Hypothalamus (tissue), 51 donors: ENCODE measurements around the gene MRS2.
"Not testable (repeated sequence)": the region's sequence is repeated elsewhere in the genome, so short reads cannot be mapped to it uniquely, and the experiment has no call there.

ENCODE experiments used
- DNase-seq, 51 donors: peaks; one replicate each; lab custom pipeline; 2025; lab: John Stamatoyannopoulos, UW

The MRS2 gene, protein sequence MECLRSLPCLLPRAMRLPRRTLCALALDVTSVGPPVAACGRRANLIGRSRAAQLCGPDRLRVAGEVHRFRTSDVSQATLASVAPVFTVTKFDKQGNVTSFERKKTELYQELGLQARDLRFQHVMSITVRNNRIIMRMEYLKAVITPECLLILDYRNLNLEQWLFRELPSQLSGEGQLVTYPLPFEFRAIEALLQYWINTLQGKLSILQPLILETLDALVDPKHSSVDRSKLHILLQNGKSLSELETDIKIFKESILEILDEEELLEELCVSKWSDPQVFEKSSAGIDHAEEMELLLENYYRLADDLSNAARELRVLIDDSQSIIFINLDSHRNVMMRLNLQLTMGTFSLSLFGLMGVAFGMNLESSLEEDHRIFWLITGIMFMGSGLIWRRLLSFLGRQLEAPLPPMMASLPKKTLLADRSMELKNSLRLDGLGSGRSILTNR

DNA sequence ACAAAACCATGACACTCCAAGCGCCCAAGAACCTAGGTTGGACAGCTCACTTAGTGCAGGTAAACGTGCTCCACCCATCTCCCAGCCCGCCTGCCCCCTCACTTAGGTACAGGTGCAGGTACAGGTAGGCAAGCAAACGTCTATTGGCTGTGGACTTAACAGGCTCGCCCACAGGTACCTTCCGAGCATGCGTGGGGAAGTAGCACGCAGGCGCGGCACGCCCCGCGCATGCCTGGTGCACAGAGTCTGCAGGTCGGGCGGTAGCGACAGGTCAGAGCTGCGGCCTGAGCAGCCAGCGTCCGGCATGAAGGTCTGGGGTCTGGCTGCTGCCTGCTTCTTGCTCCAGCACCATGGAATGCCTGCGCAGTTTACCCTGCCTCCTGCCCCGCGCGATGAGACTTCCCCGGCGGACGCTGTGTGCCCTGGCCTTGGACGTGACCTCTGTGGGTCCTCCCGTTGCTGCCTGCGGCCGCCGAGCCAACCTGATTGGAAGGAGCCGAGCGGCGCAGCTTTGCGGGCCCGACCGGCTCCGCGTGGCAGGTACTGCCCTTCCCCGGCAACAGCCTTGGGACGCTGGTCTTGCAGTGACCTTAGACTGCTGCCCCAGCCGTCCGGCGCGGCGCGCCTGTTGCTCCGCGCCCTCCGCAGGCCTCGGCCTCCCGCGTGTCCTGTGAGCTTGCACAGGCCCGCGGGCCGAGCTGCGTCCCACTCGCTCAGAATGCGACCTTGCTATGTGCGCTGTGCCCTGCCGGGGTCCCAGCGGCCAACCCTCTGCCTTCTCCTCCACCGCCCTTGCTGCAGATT lies at the start of gene MRS2:
TSS of gene MRS2 (plus strand) at position 240 of the 804 bp plus-strand sequence. CDS start at position 351, 111 bp downstream.
- peak; percentile 24 to 93 (median 77) for DNase-seq

DNA sequence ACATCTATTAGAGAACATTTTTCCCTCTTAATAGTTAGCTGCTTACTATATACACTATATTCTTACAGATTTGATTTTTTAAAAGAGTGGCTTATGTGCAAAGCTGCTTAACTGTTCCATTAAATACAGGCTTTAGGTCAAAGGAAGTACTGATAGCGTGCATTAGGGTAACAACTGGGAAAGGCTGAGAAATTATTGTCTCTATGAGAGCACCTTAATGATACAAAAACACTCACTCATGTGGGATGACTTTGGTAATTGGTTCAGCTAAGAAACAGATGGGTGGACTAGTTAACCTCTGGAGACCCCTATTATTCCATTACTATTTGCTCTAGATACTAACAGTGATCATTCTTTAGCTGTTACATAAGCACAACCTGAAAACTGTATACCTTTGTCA lies 48.9 kb upstream of the MRS2 start:
- DNase-seq: no peak

DNA sequence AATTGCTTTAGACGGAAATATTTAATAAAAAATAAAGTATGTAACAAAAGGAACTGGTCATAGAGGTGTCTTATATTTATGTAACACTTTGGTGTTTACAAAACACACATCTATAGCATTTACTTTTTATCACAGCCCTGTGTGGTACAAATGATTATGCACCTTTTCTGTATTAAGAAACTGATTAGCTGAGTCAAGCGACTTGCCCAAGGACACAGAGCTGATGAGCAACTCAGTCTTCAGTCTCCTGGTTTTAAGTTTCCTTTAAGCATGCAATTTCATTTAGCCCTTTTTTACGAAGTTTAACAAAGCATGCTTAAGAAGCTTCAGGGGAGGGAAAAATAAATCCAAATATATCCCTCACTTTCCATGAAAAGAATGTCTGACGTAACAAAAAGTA lies 47.3 kb upstream of the MRS2 start:
- DNase-seq: no peak

DNA sequence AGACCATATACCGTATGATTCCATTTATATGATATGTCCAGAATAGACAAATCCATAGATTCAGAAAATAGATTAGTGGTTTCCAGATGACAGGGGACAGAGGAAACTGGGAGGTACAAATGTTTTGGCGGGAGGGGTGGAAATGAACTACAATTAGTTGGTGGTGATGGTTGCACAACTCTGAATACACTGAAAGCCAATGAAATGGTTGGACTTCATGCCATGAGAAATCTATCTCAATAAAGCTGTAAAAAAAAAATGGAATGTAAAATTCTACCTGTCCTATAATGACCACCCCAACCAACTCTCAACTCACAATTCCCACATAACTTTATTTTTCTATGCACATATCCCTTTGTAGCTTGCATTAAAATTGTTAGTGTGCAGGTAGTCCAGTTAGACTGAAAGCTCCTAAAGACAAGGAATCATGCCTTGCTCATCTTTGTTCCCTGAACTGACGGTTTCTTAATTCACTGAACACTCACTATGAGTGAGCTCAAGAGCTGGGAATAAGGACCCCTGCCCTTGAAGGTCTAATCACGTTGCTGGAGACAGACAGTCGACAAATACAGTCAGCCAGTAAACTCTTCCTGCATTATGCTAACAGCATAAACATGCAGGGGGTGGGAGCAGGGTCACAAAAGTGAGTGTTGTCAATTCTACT lies 46.3 kb upstream of the MRS2 start:
- DNase-seq: no peak

DNA sequence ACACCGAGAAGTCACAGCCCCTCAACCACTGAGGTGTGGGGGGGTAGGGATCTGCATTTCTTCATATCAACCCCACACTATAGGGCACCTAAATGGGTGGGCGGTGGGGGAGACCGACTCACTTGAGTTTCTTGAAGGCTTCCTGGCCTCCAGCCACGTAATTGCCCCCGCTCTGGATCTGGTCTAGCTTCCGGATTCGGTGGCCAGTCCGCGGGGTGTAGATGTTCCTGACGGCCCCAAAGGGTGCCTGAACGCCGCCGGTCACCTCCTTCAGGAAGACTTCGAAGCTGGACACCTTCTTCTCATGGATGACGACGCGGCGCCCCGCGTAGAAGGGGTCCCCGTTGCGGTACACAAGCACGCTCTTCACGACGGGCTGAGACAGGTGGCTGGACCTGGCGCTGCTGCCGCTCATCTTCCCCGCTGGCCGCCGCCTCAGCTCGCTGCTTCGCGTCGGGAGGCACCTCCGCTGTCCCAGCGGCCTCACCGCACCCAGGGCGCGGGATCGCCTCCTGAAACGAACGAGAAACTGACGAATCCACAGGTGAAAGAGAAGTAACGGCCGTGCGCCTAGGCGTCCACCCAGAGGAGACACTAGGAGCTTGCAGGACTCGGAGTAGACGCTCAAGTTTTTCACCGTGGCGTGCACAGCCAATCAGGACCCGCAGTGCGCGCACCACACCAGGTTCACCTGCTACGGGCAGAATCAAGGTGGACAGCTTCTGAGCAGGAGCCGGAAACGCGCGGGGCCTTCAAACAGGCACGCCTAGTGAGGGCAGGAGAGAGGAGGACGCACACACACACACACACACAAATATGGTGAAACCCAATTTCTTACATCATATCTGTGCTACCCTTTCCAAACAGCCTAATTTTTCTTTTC lies 45.2 kb upstream of the MRS2 start, which contains the start of gene DCDC2:
TSS of gene DCDC2 (minus strand) at position 724 of the 883 bp plus-strand sequence. CDS start at position 415, 309 bp downstream.
- DNase-seq: peak in 14 of 51 donors; percentile 1 to 14 (median 6)

DNA sequence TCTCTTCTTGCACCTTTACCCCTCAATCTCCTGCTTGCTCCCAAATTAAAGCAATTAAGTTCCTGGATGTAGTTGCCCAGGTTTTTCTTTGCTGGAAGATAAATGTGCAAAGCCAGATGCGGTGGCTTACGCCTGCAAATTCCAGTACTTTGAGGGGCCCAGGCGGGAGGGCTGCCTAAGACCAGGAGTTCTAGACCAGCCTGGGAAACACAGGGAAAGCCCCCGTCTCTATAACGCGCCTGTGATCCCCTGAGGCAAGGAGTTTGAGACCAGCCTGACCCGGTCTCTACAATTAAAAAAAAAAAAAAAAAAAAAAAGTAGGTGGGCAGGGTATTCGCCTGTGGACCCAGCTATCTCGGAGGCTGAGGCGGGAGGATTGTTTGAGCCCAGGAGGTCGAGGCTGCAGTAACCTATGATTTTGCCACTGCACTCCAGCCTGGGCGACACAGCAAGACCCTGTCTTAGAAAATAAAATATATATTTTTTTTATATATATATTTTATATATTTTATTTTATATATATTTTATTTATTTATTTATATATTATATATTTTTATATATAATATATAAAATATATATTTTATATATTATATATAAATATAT lies 44.4 kb upstream of the MRS2 start:
- no peak for DNase-seq

DNA sequence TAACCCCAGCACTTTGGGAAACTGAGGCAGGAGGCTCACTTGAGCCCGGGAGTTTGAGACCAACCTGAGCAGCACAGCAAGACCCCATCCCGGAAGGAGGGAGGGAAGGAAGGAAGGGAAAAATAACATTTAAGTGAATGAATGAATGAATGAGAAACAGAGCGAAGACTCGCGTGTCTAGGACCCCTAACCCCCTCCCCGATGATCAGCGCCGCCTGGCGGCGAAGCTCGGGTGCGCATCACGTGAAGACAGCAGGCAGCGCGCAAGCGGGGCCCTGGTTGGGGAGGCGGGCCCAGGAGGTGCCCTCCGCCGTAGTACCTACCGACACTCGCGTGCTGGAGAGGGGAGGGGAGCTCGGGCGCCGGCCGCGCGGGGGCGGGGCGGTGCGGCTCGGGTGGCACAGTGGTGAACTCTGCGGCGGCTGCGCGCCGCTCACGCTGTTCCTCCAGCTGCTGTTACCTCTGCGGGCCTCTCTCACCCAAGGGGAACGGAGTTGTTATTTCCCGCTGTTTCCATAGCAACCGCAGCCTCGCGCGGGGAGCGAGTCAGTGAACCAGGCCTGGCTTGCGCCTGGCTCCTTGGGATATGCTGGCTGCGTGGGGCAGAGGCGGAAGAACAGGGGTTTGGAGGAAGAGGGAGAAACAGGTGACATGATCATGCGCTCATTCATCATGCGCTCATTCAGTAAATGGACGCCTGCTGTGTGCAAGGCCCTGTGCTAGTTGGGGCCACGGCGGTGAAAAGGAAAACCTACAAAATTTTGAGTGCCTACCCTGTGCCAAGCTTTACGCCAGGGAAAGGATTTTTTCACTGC lies 42.9 kb upstream of the MRS2 start:
- DNase-seq: peak in 44 of 51 donors; percentile 3 to 80 (median 38)

DNA sequence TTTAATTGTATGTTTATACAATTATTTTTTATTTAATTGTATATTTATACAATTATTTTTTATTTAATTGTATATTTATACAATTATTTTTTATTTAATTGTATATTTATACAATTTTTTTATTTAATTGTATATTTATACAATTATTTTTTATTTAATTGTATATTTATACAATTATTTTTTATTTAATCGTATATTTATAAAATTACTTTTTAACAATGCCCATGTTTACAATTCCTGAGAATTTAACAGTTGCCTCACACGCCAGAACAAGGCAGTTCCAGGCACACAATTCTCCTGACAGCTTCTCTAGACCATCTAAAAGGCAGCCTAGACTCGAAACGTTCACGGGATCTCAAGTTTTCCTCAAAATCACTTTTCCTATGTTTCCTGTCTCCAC lies 40.4 kb upstream of the MRS2 start:
- not testable (repeated sequence) for DNase-seq

DNA sequence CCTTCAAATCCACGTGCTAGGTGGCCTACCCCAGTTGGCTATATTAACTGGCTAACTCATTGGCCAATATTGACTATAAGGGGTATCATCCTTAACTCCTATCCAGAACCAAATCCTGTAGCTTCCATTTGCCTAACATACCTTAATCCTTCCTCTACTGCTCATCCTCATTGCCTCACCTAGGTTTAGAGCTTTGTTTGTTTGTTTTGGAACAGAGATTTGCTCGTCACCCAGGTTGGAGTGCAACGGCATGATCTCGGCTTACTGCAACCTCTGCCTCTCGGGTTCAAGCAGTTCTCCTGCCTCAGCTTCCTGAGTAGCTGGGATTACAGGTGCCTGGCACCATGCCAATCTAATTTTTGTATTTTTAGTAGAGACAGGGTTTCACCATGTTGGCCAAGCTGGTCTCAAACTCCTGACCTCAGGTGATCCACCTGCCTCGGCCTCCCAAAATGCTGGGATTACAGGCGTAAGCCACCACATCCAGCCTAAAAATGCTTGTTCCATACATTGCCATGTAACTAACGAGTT lies 37.6 kb upstream of the MRS2 start:
- DNase-seq: not testable (repeated sequence)

DNA sequence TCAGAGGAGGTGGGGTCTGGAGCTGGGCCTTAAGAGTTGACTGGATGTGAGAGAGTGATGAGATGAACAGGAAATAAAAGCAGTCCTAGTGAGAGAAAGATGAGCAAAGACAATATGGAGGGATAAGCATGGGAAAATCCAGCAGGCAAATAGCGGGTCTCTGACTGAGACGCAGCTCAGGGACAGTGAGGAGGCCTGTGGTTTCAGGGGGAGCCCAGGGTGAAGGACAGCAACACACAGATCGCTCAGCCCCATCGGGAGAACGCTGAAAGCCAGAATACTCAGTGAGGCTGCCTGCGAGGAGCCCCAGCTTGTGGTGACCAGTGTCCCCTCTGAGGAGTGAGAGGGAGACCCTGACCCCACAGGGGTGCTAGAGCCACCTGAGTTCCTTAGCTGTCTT lies 28.1 kb upstream of the MRS2 start:
- no peak for DNase-seq

DNA sequence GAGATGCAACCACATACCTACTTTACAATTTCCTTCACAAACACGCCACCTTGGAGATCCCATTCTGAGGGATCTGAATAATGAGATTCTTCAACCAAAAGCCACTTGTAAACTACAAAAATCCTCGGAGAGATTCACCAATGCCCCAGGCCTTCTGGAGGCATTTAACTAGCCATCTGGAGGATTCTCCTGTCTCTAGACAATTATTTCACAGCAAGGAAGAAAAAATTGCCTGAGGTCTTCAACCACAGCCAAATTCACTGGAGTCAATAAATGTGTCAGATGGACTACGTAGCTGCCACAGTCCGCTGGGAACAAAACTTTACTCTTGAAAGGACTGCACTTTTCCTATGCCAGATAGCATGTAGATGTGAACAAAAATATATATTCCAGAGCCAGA lies 25.9 kb upstream of the MRS2 start:
- DNase-seq: no peak

DNA sequence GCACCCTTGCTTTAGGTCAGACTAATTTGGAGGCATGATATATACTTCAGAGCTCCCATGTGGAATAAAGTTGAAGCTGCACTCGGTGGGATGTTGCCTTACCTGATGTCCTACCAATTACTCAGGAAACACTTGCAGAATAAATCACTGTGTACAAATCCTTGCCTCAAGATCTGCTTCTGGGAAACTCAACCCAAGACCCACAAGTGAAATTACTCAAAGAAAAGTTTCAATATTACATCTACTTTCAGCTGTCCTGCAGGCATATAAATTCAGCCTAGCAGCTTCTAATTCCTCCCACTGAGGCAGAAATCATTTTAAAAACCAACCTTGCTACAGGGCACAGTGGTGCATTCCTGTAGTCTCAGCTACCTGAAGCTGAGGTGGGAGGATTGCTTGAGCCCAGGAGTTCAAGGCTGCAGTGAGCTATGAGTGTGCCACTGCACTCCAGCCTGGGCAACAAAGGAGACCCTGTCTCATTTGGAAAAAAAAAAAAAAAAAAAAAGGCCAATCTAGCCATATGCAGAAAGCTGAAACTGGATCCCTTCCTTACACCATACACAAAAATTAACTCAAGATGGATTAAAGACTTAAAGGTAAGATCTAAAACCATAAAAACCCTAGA lies 24.2 kb upstream of the MRS2 start:
- no peak for DNase-seq

DNA sequence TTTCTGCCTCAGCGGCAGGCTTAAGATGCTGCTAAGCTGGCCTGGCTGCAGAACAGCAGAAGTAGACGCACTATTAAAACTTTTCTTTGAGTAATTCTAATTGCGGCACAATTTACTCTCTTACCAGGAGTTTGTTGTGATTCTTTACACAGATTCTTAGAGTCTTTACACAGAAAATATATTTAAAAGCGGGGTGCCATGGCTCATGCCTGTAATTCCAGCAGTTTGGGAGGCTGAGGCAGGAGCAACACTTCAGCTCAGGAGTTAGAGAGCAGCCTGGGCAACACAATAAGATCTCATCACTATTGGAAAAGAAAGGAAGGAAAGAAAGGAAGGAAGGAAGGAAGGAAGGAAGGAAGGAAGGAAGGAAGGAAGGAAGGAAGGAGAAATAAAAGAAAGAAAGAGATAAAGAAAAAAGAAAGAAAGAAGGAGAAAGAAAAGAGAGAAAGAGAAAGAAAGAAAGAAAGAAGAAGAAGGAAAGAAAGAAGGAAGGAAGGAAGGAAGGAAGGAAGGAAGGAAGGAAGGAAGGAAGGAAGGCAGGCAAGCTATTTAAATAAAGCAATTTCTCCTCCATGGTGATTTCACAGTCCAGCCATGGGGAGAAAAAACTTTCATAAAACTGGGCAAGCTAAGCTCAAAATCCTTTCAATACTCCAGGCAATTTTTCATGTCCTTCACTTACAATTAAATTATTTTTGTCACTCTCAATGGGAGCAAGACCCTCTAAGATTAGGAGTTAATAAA lies 21.1 kb upstream of the MRS2 start:
- DNase-seq: no peak

DNA sequence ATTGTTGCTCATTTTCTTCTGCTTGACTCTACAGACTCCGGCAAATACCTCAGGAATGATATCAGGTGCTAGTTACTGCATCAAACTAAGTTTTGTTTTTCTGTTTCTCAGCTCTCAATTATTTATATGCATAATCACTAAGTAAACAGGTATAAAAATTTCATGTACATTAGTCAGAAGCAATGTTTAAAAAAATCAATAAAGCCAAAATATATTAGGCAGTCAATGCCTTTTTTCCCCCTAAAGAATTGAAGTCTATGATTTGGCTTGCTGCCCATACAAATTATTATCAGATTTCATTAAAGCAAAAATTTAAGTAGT lies 20.6 kb upstream of the MRS2 start:
- DNase-seq: no peak

DNA sequence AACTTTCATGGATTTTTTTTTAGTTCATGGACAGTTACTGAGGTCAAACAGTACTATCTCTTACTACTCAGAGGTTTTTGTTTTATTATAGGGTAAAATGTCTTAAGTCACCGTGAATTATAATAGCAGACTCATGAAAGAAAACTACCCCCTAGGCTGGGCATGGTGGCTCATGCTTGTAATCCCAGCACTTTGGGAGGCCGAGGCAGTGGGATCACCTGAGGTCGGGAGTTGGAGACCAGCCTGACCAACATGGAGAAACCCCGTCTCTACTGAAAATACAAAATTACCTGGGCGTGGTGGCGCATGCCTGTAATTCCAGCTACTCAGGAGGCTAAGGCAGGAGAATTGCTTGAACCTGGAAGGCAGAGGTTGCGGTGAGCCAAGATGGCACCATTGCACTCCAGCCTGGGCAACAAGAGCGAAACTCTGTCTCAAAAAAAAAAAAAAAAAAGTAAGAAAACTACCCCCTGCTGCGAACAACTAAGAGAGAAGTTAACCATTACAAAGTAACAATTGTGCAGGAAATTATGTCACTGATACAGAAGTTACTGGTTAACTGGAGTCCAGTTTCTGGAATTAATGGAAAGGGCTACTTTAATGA lies 19.7 kb upstream of the MRS2 start:
- not testable (repeated sequence) for DNase-seq

DNA sequence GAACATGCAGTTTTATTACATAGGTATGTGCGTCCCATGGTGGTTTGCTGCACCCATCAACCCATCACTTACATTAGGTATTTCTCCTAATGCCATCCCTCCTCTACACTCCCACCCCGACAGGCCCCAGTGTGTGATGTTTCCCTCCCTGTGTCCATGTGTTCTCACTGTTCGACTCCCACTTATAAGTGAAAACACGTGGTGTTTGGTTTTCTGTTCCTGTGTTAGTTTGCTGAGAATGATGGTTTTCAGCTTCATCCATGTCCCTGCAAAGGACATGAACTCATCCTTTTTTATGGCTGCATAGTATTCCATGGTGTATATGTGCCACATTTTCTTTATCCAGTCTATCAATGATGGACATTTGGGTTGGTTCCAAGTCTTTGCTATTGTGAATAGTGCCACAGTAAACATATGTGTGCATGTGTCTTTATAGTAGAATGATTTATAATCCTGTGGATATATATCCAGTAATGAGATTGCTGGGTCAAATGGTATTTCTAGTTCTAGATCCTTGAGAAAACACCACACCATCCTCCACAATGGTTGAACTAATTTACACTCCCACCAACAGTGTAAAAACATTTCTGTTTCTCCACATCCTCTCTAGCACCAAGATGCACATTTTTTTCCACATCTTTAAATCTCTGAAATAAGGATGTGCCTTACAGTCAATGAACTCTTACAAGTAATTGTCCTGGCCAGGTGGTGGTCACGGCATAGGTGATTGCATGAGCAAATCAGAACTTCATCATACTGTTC lies 18.2 kb upstream of the MRS2 start:
- not testable (repeated sequence) for DNase-seq
